Measurements from ENCODE around the gene IL15RA.

DNA sequence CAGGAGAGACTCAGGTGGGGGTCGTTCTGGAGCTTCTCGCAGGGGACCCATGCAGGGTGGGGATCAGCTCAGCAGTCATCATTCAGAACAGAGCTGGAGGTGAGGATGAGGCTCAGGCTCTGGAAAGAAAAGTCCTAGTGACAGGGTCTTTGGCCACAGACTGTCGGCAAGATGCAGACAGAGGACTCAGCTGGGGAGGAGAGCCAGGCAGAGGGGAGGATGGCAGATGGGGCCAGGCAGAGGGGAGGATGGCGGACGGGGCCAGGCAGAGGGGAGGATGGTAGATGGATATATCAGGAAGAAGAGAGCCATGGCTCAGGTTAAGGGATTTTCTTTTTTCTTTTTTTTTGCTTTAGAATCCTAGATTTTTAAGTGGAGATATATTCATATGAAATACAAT, 7.7 kb upstream of the IL15RA start:
- no peak for TF ChIP-seq POLR2A (IDR thresholded peaks at IDR 0.05; ENCODE audit: low read length)
- no peak for TF ChIP-seq GATA1 (IDR thresholded peaks at IDR 0.05; ENCODE audit: low read depth, low read length)

Measured in erythroblast (primary cell).